Neutrophil (primary cell): ENCODE measurements around the gene MTG1.
A peak's percentile ranks its signal among the peaks of the same experiment; 100 is the strongest.
"Not testable (repeated sequence)": the region's sequence is repeated elsewhere in the genome, so short reads cannot be mapped to it uniquely, and the experiment has no call there.

Source experiments
- H3K27ac ChIP-seq: fragments of 200-600 bp; sonication (generic); 2 replicates; pipeline ENCODE4 v1.5.1; 2016; ENCODE audit warnings: mild to moderate bottlenecking, moderate library complexity
- H3K27me3 ChIP-seq: fragments of 200-600 bp; sonication (generic); 2 replicates; pipeline ENCODE4 v1.6.0; 2016; ENCODE audit warnings: mild to moderate bottlenecking
- H3K36me3 ChIP-seq: fragments of 200-600 bp; sonication (generic); 2 replicates; pipeline ENCODE4 v1.5.1; 2017
- H3K4me1 ChIP-seq, 2 experiments: fragments of 200-600 bp in 1 of 2; sonication (generic) in 1 of 2; 1 replicate in 1 of 2; 2 replicates in 1 of 2; pipeline versions ENCODE4 v1.5.1 to v1.6.1; 2013 to 2016; ENCODE audit warnings: low read depth in 1 of 2, low read length in 1 of 2, mild to moderate bottlenecking in 1 of 2, moderate library complexity in 1 of 2; ENCODE audit not compliant: control insufficient read depth in 1 of 2, insufficient read depth in 1 of 2
- H3K4me3 ChIP-seq, 2 experiments: fragments of 200-600 bp in 1 of 2; sonication (generic) in 1 of 2; 1 replicate in 1 of 2; 2 replicates in 1 of 2; pipeline ENCODE4 v1.5.1; 2013 to 2016; ENCODE audit warnings: low read depth in 1 of 2, low read length in 1 of 2, mild to moderate bottlenecking in 1 of 2, moderate library complexity in 1 of 2
- H3K9me3 ChIP-seq: fragments of 200-600 bp; sonication (generic); 2 replicates; pipeline ENCODE4 v1.5.1; 2016
- TF ChIP-seq, protein P1 (sequence below): fragments of 200-600 bp; sonication (generic); IDR thresholded peaks from 2 replicates; pipeline ENCODE4 v1.5.1; 2016; ENCODE audit warnings: antibody characterized with exemption

Gene MTG1

DNA sequence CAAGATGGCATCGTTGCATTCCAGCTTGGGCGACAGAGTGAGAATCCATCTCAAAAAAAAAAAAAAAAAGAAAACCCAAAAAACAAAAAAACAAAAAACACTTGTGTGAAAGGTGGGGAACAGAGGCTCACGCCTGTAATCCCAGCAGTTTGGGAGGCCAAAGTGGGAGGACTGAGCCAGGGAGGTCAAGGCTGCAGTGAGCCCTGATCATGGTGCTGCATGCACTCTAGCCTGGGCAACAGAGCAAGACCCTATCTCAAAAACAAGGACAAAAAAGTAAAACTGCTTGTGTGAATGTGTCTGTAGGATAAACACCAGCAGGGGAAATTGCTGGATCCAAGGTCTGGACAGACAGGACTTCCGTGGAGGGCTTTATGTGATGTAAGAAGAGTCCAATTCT is 10.4 kb upstream of the MTG1 start:
- no peak overlapping the region for H3K27ac ChIP-seq
- H3K9me3 ChIP-seq = no peaks in the 10 kb centered on the region
- H3K4me1 ChIP-seq = peaks cover 1 to 10% of the 10 kb centered on the region in 2 experiments
- TF ChIP-seq, protein P1, sequence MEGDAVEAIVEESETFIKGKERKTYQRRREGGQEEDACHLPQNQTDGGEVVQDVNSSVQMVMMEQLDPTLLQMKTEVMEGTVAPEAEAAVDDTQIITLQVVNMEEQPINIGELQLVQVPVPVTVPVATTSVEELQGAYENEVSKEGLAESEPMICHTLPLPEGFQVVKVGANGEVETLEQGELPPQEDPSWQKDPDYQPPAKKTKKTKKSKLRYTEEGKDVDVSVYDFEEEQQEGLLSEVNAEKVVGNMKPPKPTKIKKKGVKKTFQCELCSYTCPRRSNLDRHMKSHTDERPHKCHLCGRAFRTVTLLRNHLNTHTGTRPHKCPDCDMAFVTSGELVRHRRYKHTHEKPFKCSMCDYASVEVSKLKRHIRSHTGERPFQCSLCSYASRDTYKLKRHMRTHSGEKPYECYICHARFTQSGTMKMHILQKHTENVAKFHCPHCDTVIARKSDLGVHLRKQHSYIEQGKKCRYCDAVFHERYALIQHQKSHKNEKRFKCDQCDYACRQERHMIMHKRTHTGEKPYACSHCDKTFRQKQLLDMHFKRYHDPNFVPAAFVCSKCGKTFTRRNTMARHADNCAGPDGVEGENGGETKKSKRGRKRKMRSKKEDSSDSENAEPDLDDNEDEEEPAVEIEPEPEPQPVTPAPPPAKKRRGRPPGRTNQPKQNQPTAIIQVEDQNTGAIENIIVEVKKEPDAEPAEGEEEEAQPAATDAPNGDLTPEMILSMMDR = no peak
- peaks cover 38% of the 10 kb centered on the region for H3K27me3 ChIP-seq
- no peak overlapping the region for H3K4me3 ChIP-seq
- H3K36me3 ChIP-seq = no peaks in the 10 kb centered on the region

DNA sequence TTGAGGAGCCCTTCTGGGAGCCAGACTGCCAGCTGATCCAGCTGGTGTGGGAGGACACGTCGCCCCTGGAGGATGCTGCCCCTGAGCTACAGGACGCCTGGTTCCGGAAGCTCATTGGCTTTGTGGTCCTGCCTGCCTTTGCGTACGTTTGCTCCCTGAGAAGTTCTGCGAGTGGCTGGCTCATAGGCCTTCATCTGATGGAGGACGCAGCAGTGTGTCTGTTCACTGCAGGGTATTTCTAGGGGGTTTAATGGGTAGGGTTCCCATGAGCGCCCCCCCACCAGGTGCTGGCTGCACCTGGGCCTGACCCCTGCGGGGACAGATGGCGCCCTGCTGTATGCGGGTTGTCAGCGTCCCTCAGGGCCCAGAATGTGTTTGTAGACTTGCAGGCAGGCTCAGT is 9.9 kb upstream of the MTG1 start:
- Histone ChIP-seq H3K4me1 (peaks cover 3 to 7% of the 10 kb centered on the region in 2 experiments), H3K36me3 (no peaks in the 10 kb centered on the region), H3K27ac (no peak overlapping the region), H3K4me3 (no peak overlapping the region), H3K27me3 (peaks cover 34% of the 10 kb centered on the region), H3K9me3 (no peaks in the 10 kb centered on the region)
- TF ChIP-seq, protein P1 = no peak

DNA sequence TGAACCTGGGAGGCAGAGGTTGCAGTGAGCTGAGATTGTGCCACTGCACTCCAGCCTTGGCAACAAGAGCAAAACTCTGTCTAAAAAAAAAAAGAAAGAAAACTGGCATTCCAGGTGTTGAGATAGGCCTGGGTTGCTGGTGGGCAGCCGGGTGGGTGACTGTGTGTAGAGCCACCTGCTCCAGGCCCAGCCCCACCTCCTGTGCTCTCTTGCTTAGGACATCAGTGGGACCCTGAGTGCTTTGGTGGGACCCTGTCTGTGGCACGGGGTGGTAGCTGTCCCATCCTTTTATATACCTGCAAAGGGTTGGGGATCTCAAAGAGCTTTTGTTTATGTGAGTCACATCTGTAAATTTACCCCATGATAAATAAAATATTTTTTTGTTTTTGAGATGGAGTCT is 8.7 kb upstream of the MTG1 start:
- Histone ChIP-seq H3K36me3 (no peaks in the 10 kb centered on the region), H3K4me3 (no peak overlapping the region), H3K9me3 (no peaks in the 10 kb centered on the region), H3K4me1 (peaks cover 10 to 11% of the 10 kb centered on the region in 2 experiments), H3K27me3 (peaks cover 23% of the 10 kb centered on the region), H3K27ac (no peak overlapping the region)
- TF ChIP-seq, protein P1 = no peak

DNA sequence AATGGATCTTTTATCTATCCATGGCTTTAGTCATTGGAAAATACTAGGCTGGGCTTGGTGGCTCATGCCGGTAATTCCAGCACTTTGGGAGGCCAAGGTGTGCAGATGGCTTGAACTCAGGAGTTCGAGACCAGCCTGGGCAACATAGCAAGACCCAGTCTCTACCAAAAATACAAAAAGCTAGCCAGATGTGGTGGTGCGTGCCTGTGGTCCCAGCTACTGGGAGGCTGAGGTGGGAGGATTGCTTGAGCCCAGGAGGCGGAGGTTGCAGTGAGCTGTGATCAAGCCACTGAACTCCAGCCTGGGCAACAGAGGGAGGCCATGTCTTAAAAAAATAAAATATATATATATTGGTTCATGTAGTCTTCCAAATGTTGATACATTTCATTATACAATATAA is 7.0 kb upstream of the MTG1 start:
- H3K9me3 ChIP-seq, H3K4me3 ChIP-seq, H3K36me3 ChIP-seq, H3K27me3 ChIP-seq, H3K27ac ChIP-seq: not testable (repeated sequence)
- H3K4me1 ChIP-seq = peaks cover 10 to 11% of the 10 kb centered on the region in 2 experiments

DNA sequence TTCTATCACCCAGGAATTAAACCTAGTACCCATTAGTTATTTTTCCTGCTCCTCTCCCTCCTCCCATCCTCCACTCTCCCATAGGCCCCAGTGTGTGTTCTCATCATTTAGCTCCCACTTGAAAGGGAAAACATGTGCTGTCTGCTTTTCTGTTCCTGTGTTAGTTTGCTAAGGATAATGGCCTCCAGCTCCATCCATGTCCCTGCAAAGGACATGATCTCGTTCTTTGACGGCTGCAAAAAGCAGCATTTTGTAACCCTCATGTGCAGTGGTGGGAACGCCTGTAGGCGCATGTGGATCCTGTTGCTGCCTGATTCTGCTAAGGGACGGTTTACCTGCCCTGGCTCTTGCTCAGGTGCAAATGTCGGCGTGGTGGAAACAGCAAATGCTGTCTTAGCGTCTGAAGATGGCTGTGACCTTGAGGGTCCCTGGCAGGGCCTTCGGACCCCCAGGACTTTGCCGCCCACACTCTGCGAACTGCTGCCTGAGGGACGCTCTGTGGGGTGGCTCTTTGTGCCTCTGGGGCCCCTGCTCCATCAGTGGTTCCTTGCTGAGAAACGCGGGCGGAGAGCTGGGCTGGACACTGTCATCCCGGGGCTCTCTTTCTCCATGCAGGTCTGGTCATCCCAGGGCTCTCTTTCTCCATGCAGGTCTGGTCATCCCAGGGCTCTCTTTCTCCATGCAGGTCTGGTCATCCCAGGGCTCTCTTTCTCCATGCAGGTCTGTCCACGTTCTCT is 5.6 kb upstream of the MTG1 start:
- Histone ChIP-seq H3K4me1 (peaks cover 11 to 14% of the 10 kb centered on the region in 2 experiments), H3K36me3 (no peaks in the 10 kb centered on the region), H3K4me3 (no peak overlapping the region), H3K27me3 (no peaks in the 10 kb centered on the region), H3K9me3 (no peaks in the 10 kb centered on the region), H3K27ac (no peak overlapping the region)
- TF ChIP-seq, protein P1 = no peak

DNA sequence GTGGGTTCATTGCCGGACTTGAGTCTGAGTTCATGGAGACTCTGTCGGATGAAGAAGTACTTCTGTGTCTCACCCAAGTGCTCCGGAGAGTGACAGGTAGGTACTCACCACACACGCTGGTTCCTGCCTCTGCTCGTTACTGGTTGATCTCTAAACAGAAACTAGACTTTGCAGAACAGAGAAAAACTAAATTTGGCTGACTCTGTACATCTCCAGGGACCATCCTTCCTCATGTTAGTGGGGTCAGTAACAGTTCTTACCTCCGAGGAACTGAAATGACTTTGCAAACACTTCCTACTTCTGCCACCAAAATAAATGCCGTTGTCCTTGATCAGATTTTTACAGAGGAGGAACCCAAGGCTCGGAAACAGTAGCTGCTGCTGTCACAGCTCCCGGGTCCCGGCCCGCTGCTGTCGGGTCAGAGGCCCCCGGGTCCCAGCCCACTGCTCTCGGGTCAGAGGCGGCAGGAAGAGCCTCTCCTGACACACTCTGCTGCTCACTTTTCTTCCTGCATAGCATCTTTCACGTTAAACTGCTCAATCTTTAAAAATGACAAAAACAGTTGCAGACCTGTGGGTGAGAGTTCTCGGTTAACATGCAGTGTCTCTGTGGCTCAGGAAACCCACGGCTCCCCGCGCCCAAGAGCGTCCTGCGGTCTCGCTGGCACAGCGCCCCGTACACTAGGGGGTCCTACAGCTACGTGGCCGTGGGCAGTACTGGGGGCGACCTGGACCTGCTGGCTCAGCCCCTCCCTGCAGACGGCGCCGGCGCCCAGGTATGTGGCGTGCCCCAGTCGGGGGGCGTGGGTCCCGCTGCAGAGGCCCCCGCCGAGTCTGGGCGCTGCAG is 4.8 kb upstream of the MTG1 start:
- Histone ChIP-seq H3K27me3 (no peaks in the 10 kb centered on the region), H3K9me3 (no peaks in the 10 kb centered on the region), H3K4me1 (peaks cover 16 to 21% of the 10 kb centered on the region in 2 experiments), H3K4me3 (peak overlapping the region in 1 of 2 experiments; percentile 20), H3K27ac (no peak overlapping the region), H3K36me3 (no peaks in the 10 kb centered on the region)
- TF ChIP-seq, protein P1 = no peak
